Urothelium cell line (cell line): ENCODE data around the gene CLTC.
"Not testable (repeated sequence)": the region's sequence is repeated elsewhere in the genome, so short reads cannot be mapped to it uniquely, and the experiment has no call there.

Source experiments
- DNase-seq: peaks from one replicate; pipeline ENCODE4 v3.0.0; 2011; ENCODE audit warnings: low spot score, mixed read lengths
- FAIRE-seq: peaks from 2 replicates; lab custom pipeline; 2011; peaks lifted over from hg19 to GRCh38; lab: Jason Lieb, UNC

The CLTC gene

GRCh38 chr17:59633658-59634359, 14.1 kb downstream of the CLTC start:
- FAIRE-seq (no peak), DNase-seq (no peak)

- no peak for DNase-seq
- no peak for FAIRE-seq
These were observed 15.2 kb downstream of the CLTC start for GRCh38 chr17:59634632-59635541.

GRCh38 chr17:59637611-59638310, 18.1 kb downstream of the CLTC start:
- DNase-seq (no peak), FAIRE-seq (no peak)

- no peak for FAIRE-seq
These were observed 18.9 kb downstream of the CLTC start for GRCh38 chr17:59638553-59638952.

GRCh38 chr17:59641799-59642484, 22.2 kb downstream of the CLTC start:
- no peak for FAIRE-seq

More at GRCh38 chr17:59638553-59638952, 18.9 kb downstream of the CLTC start:
- DNase-seq = no peak

GRCh38 chr17:59642565-59642964, 22.9 kb downstream of the CLTC start:
- no peak for DNase-seq
- no peak for FAIRE-seq

More at GRCh38 chr17:59641799-59642484, 22.2 kb downstream of the CLTC start:
- DNase-seq = no peak

- no peak for FAIRE-seq
- no peak for DNase-seq
These were observed 23.8 kb downstream of the CLTC start for GRCh38 chr17:59643159-59644140.

GRCh38 chr17:59647288-59647687, 27.6 kb downstream of the CLTC start:
- FAIRE-seq (no peak), DNase-seq (no peak)

- FAIRE-seq (no peak), DNase-seq (no peak)
These were observed 30.2 kb downstream of the CLTC start for GRCh38 chr17:59649886-59650285.

- FAIRE-seq = no peak
- no peak for DNase-seq
These were observed 30.9 kb downstream of the CLTC start for GRCh38 chr17:59650642-59651041.

- DNase-seq (peak; percentile 29), FAIRE-seq (no peak)
These were observed 31.7 kb downstream of the CLTC start for GRCh38 chr17:59651346-59651745.

GRCh38 chr17:59652119-59652518, 32.4 kb downstream of the CLTC start:
- DNase-seq = no peak
- FAIRE-seq = no peak

- DNase-seq, FAIRE-seq: not testable (repeated sequence)
These were observed 36.9 kb downstream of the CLTC start for GRCh38 chr17:59656624-59657023.

- DNase-seq (no peak), FAIRE-seq (peak; percentile 69)
These were observed 46.5 kb downstream of the CLTC start for GRCh38 chr17:59666235-59666634.

GRCh38 chr17:59668816-59669215, 49.1 kb downstream of the CLTC start:
- DNase-seq (peak; percentile 53), FAIRE-seq (no peak)

GRCh38 chr17:59669411-59669810, 49.7 kb downstream of the CLTC start:
- FAIRE-seq (no peak), DNase-seq (no peak)

GRCh38 chr17:59669944-59670343, 50.2 kb downstream of the CLTC start:
- DNase-seq (no peak), FAIRE-seq (no peak)

- no peak for FAIRE-seq
- DNase-seq = no peak
These were observed 51.7 kb downstream of the CLTC start for GRCh38 chr17:59671386-59671785.

GRCh38 chr17:59675231-59675630, 55.5 kb downstream of the CLTC start:
- FAIRE-seq = no peak

GRCh38 chr17:59676716-59677115, 57.0 kb downstream of the CLTC start:
- FAIRE-seq (no peak), DNase-seq (no peak)

More at GRCh38 chr17:59675231-59675630, 55.5 kb downstream of the CLTC start:
- no peak for DNase-seq
